ENCODE results near the gene EED.
A peak's percentile ranks its signal among the peaks of the same experiment; 100 is the strongest.
"Not testable (repeated sequence)": the region's sequence is repeated elsewhere in the genome, so short reads cannot be mapped to it uniquely, and the experiment has no call there.

EED gene

GRCh38 chr11:86219311-86220193, 25.0 kb upstream of the EED start:
- H3K27ac ChIP-seq (ENCODE audit: low read depth, low read length): no peak overlapping the region
- no peaks in the 10 kb centered on the region for H3K36me3 ChIP-seq (ENCODE audit: insufficient read depth, low read length)
- no peak overlapping the region for H3K4me3 ChIP-seq (ENCODE audit: low read depth, low read length)
- H2AFZ ChIP-seq (ENCODE audit: low read length, unreplicated experiment): peak overlapping the region; percentile 51
- peaks cover 4% of the 10 kb centered on the region for H3K4me1 ChIP-seq (ENCODE audit: control insufficient read depth, insufficient read depth, low read length, unreplicated experiment)
- no peaks in the 10 kb centered on the region for H3K79me2 ChIP-seq (ENCODE audit: control insufficient read depth, insufficient read depth, low read length, unreplicated experiment)
- H3K27me3 ChIP-seq (ENCODE audit: insufficient read depth, low read length): no peaks in the 10 kb centered on the region

GRCh38 chr11:86220653-86221052, 23.9 kb upstream of the EED start:
- Histone ChIP-seq H3K4me3 (ENCODE audit: low read depth, low read length) (no peak overlapping the region), H3K4me1 (ENCODE audit: control insufficient read depth, insufficient read depth, low read length, unreplicated experiment) (peaks cover 4% of the 10 kb centered on the region), H3K27ac (ENCODE audit: low read depth, low read length) (no peak overlapping the region), H2AFZ (ENCODE audit: low read length, unreplicated experiment) (no peak overlapping the region), H3K27me3 (ENCODE audit: insufficient read depth, low read length) (no peaks in the 10 kb centered on the region), H3K79me2 (ENCODE audit: control insufficient read depth, insufficient read depth, low read length, unreplicated experiment) (no peaks in the 10 kb centered on the region), H3K36me3 (ENCODE audit: insufficient read depth, low read length) (no peaks in the 10 kb centered on the region)

GRCh38 chr11:86222081-86222480, 22.5 kb upstream of the EED start:
- Histone ChIP-seq H2AFZ (ENCODE audit: low read length, unreplicated experiment) (no peak overlapping the region), H3K27ac (ENCODE audit: low read depth, low read length) (no peak overlapping the region), H3K79me2 (ENCODE audit: control insufficient read depth, insufficient read depth, low read length, unreplicated experiment) (no peaks in the 10 kb centered on the region), H3K27me3 (ENCODE audit: insufficient read depth, low read length) (no peaks in the 10 kb centered on the region), H3K4me1 (ENCODE audit: control insufficient read depth, insufficient read depth, low read length, unreplicated experiment) (peaks cover 4% of the 10 kb centered on the region), H3K36me3 (ENCODE audit: insufficient read depth, low read length) (no peaks in the 10 kb centered on the region), H3K4me3 (ENCODE audit: low read depth, low read length) (no peak overlapping the region)

GRCh38 chr11:86224575-86224974, 20.0 kb upstream of the EED start:
- H3K79me2 ChIP-seq (ENCODE audit: control insufficient read depth, insufficient read depth, low read length, unreplicated experiment); H3K27ac ChIP-seq (ENCODE audit: low read depth, low read length); H3K36me3 ChIP-seq (ENCODE audit: insufficient read depth, low read length); H3K27me3 ChIP-seq (ENCODE audit: insufficient read depth, low read length); H3K4me3 ChIP-seq (ENCODE audit: low read depth, low read length); H3K4me1 ChIP-seq (ENCODE audit: control insufficient read depth, insufficient read depth, low read length, unreplicated experiment); H2AFZ ChIP-seq (ENCODE audit: low read length, unreplicated experiment): not testable (repeated sequence)

- not testable (repeated sequence) for H3K36me3 ChIP-seq (ENCODE audit: insufficient read depth, low read length); H2AFZ ChIP-seq (ENCODE audit: low read length, unreplicated experiment); H3K27ac ChIP-seq (ENCODE audit: low read depth, low read length); H3K4me3 ChIP-seq (ENCODE audit: low read depth, low read length); H3K4me1 ChIP-seq (ENCODE audit: control insufficient read depth, insufficient read depth, low read length, unreplicated experiment); H3K79me2 ChIP-seq (ENCODE audit: control insufficient read depth, insufficient read depth, low read length, unreplicated experiment); H3K27me3 ChIP-seq (ENCODE audit: insufficient read depth, low read length)
Measured at GRCh38 chr11:86225344-86225743, 19.2 kb upstream of the EED start.

- Histone ChIP-seq H3K4me3 (ENCODE audit: low read depth, low read length) (no peak overlapping the region), H3K36me3 (ENCODE audit: insufficient read depth, low read length) (no peaks in the 10 kb centered on the region), H2AFZ (ENCODE audit: low read length, unreplicated experiment) (no peak overlapping the region), H3K27me3 (ENCODE audit: insufficient read depth, low read length) (no peaks in the 10 kb centered on the region), H3K27ac (ENCODE audit: low read depth, low read length) (no peak overlapping the region), H3K79me2 (ENCODE audit: control insufficient read depth, insufficient read depth, low read length, unreplicated experiment) (no peaks in the 10 kb centered on the region), H3K4me1 (ENCODE audit: control insufficient read depth, insufficient read depth, low read length, unreplicated experiment) (peaks cover 17% of the 10 kb centered on the region)
Measured at GRCh38 chr11:86228269-86229038, 16.1 kb upstream of the EED start.

- not testable (repeated sequence) for H3K27ac ChIP-seq (ENCODE audit: low read depth, low read length); H2AFZ ChIP-seq (ENCODE audit: low read length, unreplicated experiment); H3K27me3 ChIP-seq (ENCODE audit: insufficient read depth, low read length); H3K79me2 ChIP-seq (ENCODE audit: control insufficient read depth, insufficient read depth, low read length, unreplicated experiment); H3K4me3 ChIP-seq (ENCODE audit: low read depth, low read length); H3K36me3 ChIP-seq (ENCODE audit: insufficient read depth, low read length)
- peaks cover 17% of the 10 kb centered on the region for H3K4me1 ChIP-seq (ENCODE audit: control insufficient read depth, insufficient read depth, low read length, unreplicated experiment)
Measured at GRCh38 chr11:86229039-86229330, 15.6 kb upstream of the EED start.

- Histone ChIP-seq H3K27me3 (ENCODE audit: insufficient read depth, low read length) (no peaks in the 10 kb centered on the region), H3K27ac (ENCODE audit: low read depth, low read length) (no peak overlapping the region), H2AFZ (ENCODE audit: low read length, unreplicated experiment) (no peak overlapping the region), H3K4me3 (ENCODE audit: low read depth, low read length) (no peak overlapping the region), H3K36me3 (ENCODE audit: insufficient read depth, low read length) (no peaks in the 10 kb centered on the region), H3K79me2 (ENCODE audit: control insufficient read depth, insufficient read depth, low read length, unreplicated experiment) (no peaks in the 10 kb centered on the region), H3K4me1 (ENCODE audit: control insufficient read depth, insufficient read depth, low read length, unreplicated experiment) (peaks cover 17% of the 10 kb centered on the region)
Measured at GRCh38 chr11:86230179-86230804, 14.3 kb upstream of the EED start.

- no peak overlapping the region for H3K4me3 ChIP-seq (ENCODE audit: low read depth, low read length)
- peaks cover 17% of the 10 kb centered on the region for H3K4me1 ChIP-seq (ENCODE audit: control insufficient read depth, insufficient read depth, low read length, unreplicated experiment)
- no peaks in the 10 kb centered on the region for H3K79me2 ChIP-seq (ENCODE audit: control insufficient read depth, insufficient read depth, low read length, unreplicated experiment)
- no peaks in the 10 kb centered on the region for H3K36me3 ChIP-seq (ENCODE audit: insufficient read depth, low read length)
- H3K27ac ChIP-seq (ENCODE audit: low read depth, low read length): 0 out of 2 replicates have a peak overlapping the region, but pooled peaks have one; percentile 16
- H2AFZ ChIP-seq (ENCODE audit: low read length, unreplicated experiment): peak overlapping the region; percentile 4
- H3K27me3 ChIP-seq (ENCODE audit: insufficient read depth, low read length): no peaks in the 10 kb centered on the region
Measured at GRCh38 chr11:86230921-86231434, 13.6 kb upstream of the EED start.

- Histone ChIP-seq H3K79me2 (ENCODE audit: control insufficient read depth, insufficient read depth, low read length, unreplicated experiment) (no peaks in the 10 kb centered on the region), H3K36me3 (ENCODE audit: insufficient read depth, low read length) (no peaks in the 10 kb centered on the region), H3K27me3 (ENCODE audit: insufficient read depth, low read length) (no peaks in the 10 kb centered on the region), H2AFZ (ENCODE audit: low read length, unreplicated experiment) (no peak overlapping the region), H3K4me3 (ENCODE audit: low read depth, low read length) (no peak overlapping the region), H3K4me1 (ENCODE audit: control insufficient read depth, insufficient read depth, low read length, unreplicated experiment) (peaks cover 17% of the 10 kb centered on the region), H3K27ac (ENCODE audit: low read depth, low read length) (no peak overlapping the region)
Measured at GRCh38 chr11:86232556-86232955, 12.0 kb upstream of the EED start.
